Measurements from ENCODE around the gene SKI. TPM values are rescaled to one million over a fixed set of nuclear protein-coding genes. Genes with fewer than 3 reads are reported as not detected.
A peak's percentile ranks its signal among the peaks of the same experiment; 100 is the strongest.

The SKI gene
- total and polyA plus RNA-seq, 10 of the 15 experiments (the other 5 are each of a cell fraction or from before 2014, with no cell fraction given): 0.03 to 14.9 (median 0.96) TPM

GRCh38 chr1:2189459-2190425 lies 38.4 kb upstream of the SKI start:
- Histone ChIP-seq H3K36me3 (ENCODE audit: control insufficient read depth in 2 of 2, insufficient read depth in 2 of 2, low read length in 1 of 2) (no peaks in the 10 kb centered on the region; a peak in 1 of 4 replicates), H3K4me3 (peak overlapping the region; percentile 32; the same call in 1 of the 2 replicates), H3K4me2 (ENCODE audit: control insufficient read depth, insufficient read depth) (peak overlapping the region; percentile 75), H3K9ac (ENCODE audit: control insufficient read depth, insufficient read depth, low read length) (peak overlapping the region; percentile 29; the same call in 1 of the 2 replicates), H3K9me3 (replicated peaks; ENCODE audit: control insufficient read depth, insufficient read depth, low read length) (no peaks in the 10 kb centered on the region), H3K27ac (ENCODE audit: control insufficient read depth, insufficient read depth) (peak overlapping the region; percentile 42; the same call in 1 of the 2 replicates), H4K20me1 (ENCODE audit: control insufficient read depth, insufficient read depth) (no peaks in the 10 kb centered on the region), H2AFZ (ENCODE audit: control insufficient read depth, low read depth, low read length) (peak overlapping the region; percentile 37; the same call in 1 of the 2 replicates), H3K79me2 (ENCODE audit: control insufficient read depth, insufficient read depth, low read length) (peaks cover 1% of the 10 kb centered on the region), H3K4me1 (ENCODE audit: control insufficient read depth, insufficient read depth, low read length) (no peaks in the 10 kb centered on the region), H3K27me3 (replicated peaks in 1 of 2; ENCODE audit: control insufficient read depth in 2 of 2, insufficient read depth in 2 of 2, low read length in 1 of 2) (no peaks in the 10 kb centered on the region)
- TF ChIP-seq POLR2AphosphoS2 (IDR thresholded peaks at IDR 0.05; ENCODE audit: low read depth, low read length) (0 out of 2 replicates have a peak, but pooled peaks have one; percentile 19), IRF4 (IDR thresholded peaks at IDR 0.05; ENCODE audit: low read depth, low read length) (no peak), NRF1 (conservative IDR thresholded peaks at IDR 0.05; ENCODE audit: low read depth, low read length) (0 out of 2 replicates have a peak, but pooled peaks have one; percentile 15), ZSCAN29 (IDR thresholded peaks at IDR 0.05) (no peak), HDGF (IDR thresholded peaks at IDR 0.05) (peak; percentile 34; the same call in 1 of the 2 replicates), CREB1 (IDR thresholded peaks at IDR 0.05; ENCODE audit: low read depth) (peak; percentile 14; the same call in 1 of the 2 replicates), HDAC2 (IDR thresholded peaks at IDR 0.05) (no peak), CREM (IDR thresholded peaks at IDR 0.05; ENCODE audit: low read depth) (peak; percentile 46; the same call in 1 of the 2 replicates), PKNOX1 (IDR thresholded peaks at IDR 0.05) (peak; percentile 82), POLR2A (IDR thresholded peaks at IDR 0.05; ENCODE audit: low read depth, low read length) (peak; percentile 70), PML (IDR thresholded peaks at IDR 0.05; ENCODE audit: low read length) (no peak), BHLHE40 (IDR thresholded peaks at IDR 0.05; ENCODE audit: borderline replicate concordance in 1 of 2, low read depth in 2 of 2, low read length in 1 of 2) (0 out of 4 replicates have a peak, but pooled peaks of 1 of the 2 experiments have one; percentile 8), CHD2 (IDR thresholded peaks at IDR 0.05; ENCODE audit: borderline replicate concordance, low read depth, low read length) (0 out of 2 replicates have a peak, but pooled peaks have one; percentile 28), E2F8 (IDR thresholded peaks at IDR 0.05; ENCODE audit: low read depth, partially characterized antibody) (no peak), ZNF687 (IDR thresholded peaks at IDR 0.05) (peak; percentile 48; the same call in 1 of the 2 replicates)
- in situ Hi-C loops (cut with MboI): loop anchor here (5.0 to 10.0 kb wide), 2 partner anchors 198 to 1235 kb away; no protein-coding TSS in a partner anchor
- RAD21 ChIA-PET (ENCODE audit: unreplicated experiment): no interaction called here
- SMC1A ChIA-PET (ENCODE audit: uncharacterized antibody, unreplicated experiment): no interaction called here
- BruUV-seq (replicated peaks): no TSS peak
- DNase-seq (ENCODE audit: low read depth, low spot score) (no peak), ATAC-seq (peak; percentile 96), FAIRE-seq (no peak)
- CTCF ChIA-PET: interaction anchor here (0.6 to 1.7 kb wide), 2 partner anchors 192 to 287 kb away, joined by 3 to 7 read pairs; no protein-coding TSS in a partner anchor
- 67% methylated on average over 54 of the region's 65 CpGs for WGBS (ENCODE audit: insufficient coverage, insufficient replicate concordance, low lambda C conversion rate, missing lambda C conversion rate)
- POLR2A ChIA-PET: interaction anchor here (0.6 to 1.1 kb wide), 2 partner anchors 9 to 96 kb away, joined by 5 read pairs; no protein-coding TSS in a partner anchor
- intact Hi-C loops (cut with micrococcal nuclease; ENCODE audit: unreplicated experiment): no loop called here
